GM12874 (cell line): ENCODE measurements around the gene KMT2B.

ENCODE experiments used
- TF ChIP-seq, protein P1 (sequence below): IDR thresholded peaks from 2 replicates; pipeline ENCODE4 v1.5.1; 2011; ENCODE audit warnings: low read depth, mild to moderate bottlenecking, control low read depth, low read length, moderate library complexity; ENCODE audit not compliant: insufficient read depth

The KMT2B gene

GRCh38 chr19:35675589-35676140 lies 42.1 kb upstream of the KMT2B start:
- TF ChIP-seq, protein P1, sequence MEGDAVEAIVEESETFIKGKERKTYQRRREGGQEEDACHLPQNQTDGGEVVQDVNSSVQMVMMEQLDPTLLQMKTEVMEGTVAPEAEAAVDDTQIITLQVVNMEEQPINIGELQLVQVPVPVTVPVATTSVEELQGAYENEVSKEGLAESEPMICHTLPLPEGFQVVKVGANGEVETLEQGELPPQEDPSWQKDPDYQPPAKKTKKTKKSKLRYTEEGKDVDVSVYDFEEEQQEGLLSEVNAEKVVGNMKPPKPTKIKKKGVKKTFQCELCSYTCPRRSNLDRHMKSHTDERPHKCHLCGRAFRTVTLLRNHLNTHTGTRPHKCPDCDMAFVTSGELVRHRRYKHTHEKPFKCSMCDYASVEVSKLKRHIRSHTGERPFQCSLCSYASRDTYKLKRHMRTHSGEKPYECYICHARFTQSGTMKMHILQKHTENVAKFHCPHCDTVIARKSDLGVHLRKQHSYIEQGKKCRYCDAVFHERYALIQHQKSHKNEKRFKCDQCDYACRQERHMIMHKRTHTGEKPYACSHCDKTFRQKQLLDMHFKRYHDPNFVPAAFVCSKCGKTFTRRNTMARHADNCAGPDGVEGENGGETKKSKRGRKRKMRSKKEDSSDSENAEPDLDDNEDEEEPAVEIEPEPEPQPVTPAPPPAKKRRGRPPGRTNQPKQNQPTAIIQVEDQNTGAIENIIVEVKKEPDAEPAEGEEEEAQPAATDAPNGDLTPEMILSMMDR = no peak

GRCh38 chr19:35689836-35690235 lies 28.0 kb upstream of the KMT2B start:
- TF ChIP-seq, protein P1 = no peak

DNA sequence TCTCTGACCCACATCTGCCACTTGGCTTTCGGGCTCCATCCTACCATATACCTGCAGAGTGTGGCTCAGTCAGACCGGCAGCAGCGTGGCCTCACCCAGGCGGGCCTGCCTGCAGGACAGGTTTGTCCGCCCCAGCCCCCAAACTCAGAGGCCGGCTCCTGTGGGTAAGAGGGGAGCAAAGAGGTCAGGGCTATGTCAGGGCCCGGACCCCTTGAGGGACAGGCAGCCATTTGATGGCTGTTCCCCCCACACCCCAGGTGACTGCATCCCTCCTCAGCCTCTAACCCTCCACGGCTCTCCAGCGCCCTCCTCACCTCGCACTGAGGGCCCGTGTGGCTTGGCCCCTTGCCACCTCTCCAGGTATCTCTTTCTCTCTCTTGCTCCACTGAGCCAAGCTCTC lies 25.8 kb upstream of the KMT2B start:
- TF ChIP-seq, protein P1 = no peak

GRCh38 chr19:35693422-35693821 lies 24.4 kb upstream of the KMT2B start:
- TF ChIP-seq, protein P1 = no peak

- TF ChIP-seq, protein P1 = peak; percentile 98
Measured at GRCh38 chr19:35693835-35694599, 23.8 kb upstream of the KMT2B start.

DNA sequence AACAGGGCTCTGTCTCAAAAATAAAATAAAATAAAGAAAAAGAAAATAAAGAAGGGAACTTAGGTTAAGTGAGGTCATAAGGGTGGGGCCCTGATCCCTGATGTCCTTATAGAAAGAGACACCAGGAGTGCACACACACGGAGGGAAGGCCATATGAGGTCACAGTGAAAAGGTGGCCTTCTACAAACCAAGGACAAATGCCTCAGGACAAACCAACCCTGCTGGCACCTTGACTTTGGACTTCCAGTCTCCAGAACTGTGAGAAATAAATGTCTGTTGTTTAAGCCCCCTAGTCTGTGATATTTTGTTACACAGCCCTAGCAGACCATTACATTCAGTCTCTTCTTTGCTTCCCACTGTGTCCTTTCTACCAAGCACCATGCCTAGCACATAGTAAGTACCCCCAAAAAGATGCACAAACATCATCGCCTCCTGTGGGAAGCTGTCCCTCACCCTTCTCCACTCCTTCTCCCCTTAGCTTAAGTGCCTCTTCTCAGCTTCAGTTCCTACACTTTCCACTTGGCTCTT lies 21.8 kb upstream of the KMT2B start:
- TF ChIP-seq, protein P1 = no peak

DNA sequence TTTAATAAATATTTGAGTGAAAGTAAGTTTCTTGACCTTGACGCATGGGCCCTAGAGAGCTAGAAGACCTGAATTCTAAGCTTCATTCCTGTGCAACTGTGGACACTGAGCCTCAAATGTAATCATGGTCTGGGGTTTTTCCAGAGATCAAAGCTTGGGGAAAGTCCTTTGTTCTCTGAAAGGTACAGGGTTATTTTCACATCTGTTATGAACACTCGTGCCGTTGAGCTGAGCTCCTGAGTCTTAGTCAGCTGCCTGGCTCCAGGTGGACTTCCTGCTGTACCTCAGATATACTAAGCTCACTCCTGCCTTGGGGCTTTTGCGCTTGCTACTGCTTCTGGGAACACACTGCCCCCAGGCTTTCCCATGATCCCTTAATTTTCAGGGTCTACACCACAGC lies 21.0 kb upstream of the KMT2B start:
- TF ChIP-seq, protein P1 = no peak
